ENCODE measurements around the gene TMEM163. TPM values are rescaled to one million over a fixed set of nuclear protein-coding genes. Genes with fewer than 3 reads are reported as not detected.

TMEM163 gene
- total and polyA plus RNA-seq, 2 donors from 2014 or later: 2.6 to 5.9 TPM

DNA sequence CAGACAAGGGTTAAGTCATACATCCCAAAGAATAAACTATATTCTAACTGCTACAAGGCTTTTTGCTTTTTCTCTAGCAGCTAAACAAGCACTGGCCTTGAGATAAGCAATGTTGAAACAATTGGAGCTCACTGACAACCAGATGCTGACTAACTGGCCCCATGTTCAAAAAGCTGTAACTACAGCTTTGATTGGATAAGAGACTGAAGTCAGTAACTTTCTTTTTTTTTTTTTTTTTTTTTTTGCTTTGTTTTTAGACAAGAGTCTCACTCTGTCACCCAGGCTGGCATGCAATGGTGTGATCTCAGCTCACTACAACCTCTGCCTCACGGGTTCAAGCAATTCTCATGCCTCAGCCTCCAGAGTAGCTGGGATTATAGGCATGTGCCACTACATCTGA, 45.4 kb upstream of the TMEM163 start:
- Histone ChIP-seq H3K9ac (ENCODE audit: low read length in 3 of 3) (no peak overlapping the region), H3K4me3 (ENCODE audit: low read length in 3 of 3) (no peak overlapping the region), H3K36me3 (ENCODE audit: control insufficient read depth in 2 of 3, insufficient read depth in 3 of 3, low read length in 3 of 3) (no peaks in the 10 kb centered on the region), H3K9me3 (ENCODE audit: control insufficient read depth in 2 of 3, insufficient read depth in 1 of 3, low read length in 3 of 3) (peaks cover 0 to 3% (median 0%) of the 10 kb centered on the region in 3 donors), H3K27ac (ENCODE audit: low read depth in 2 of 2, low read length in 2 of 2) (no peak overlapping the region), H3K27me3 (ENCODE audit: control insufficient read depth, insufficient read depth, low read length) (no peaks in the 10 kb centered on the region), H3K4me1 (ENCODE audit: control insufficient read depth in 2 of 3, insufficient read depth in 2 of 3, low read depth in 1 of 3, low read length in 3 of 3) (no peaks in the 10 kb centered on the region)
- no peak for FAIRE-seq
- DNase-seq: no peak
- intact Hi-C loops (cut with DNase I): no loop called here
- TF ChIP-seq, protein P1, sequence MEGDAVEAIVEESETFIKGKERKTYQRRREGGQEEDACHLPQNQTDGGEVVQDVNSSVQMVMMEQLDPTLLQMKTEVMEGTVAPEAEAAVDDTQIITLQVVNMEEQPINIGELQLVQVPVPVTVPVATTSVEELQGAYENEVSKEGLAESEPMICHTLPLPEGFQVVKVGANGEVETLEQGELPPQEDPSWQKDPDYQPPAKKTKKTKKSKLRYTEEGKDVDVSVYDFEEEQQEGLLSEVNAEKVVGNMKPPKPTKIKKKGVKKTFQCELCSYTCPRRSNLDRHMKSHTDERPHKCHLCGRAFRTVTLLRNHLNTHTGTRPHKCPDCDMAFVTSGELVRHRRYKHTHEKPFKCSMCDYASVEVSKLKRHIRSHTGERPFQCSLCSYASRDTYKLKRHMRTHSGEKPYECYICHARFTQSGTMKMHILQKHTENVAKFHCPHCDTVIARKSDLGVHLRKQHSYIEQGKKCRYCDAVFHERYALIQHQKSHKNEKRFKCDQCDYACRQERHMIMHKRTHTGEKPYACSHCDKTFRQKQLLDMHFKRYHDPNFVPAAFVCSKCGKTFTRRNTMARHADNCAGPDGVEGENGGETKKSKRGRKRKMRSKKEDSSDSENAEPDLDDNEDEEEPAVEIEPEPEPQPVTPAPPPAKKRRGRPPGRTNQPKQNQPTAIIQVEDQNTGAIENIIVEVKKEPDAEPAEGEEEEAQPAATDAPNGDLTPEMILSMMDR (IDR thresholded peaks at IDR 0.05; ENCODE audit: borderline replicate concordance, extremely low read depth, insufficient read depth): no peak

DNA sequence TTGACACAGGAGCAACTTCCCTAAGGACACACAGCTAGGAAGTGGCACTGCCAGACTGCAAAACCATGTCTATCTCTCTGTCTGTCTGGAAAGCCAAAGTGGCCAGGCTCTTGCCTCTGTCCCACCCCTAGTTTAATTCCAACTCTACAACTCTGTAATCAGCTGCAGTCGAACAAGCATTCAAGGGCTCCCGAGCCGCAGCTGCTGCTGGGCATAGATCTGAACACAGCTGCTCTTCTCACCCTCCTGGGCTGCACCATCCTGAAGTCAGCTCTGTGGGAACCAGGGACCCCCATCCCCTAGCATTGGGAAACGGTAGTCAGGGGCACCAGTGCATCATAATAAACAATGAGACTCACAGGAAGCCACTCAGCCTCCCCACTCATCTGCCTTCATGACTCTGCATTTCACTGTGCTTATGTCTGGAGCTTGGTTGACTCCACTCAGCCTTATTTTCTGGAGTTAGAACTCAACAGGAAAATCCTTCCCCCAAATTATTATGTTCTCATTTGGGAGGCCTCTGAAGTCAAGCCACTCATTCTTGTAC, 44.4 kb upstream of the TMEM163 start:
- no peaks in the 10 kb centered on the region for H3K27me3 ChIP-seq (ENCODE audit: control insufficient read depth, insufficient read depth, low read length)
- DNase-seq: no peak
- intact Hi-C loops (cut with DNase I): no loop called here
- no peak overlapping the region for H3K9ac ChIP-seq (ENCODE audit: low read length in 3 of 3)
- peaks cover 0 to 3% (median 0%) of the 10 kb centered on the region in 3 donors for H3K9me3 ChIP-seq (ENCODE audit: control insufficient read depth in 2 of 3, insufficient read depth in 1 of 3, low read length in 3 of 3)
- no peaks in the 10 kb centered on the region for H3K4me1 ChIP-seq (ENCODE audit: control insufficient read depth in 2 of 3, insufficient read depth in 2 of 3, low read depth in 1 of 3, low read length in 3 of 3)
- H3K36me3 ChIP-seq (ENCODE audit: control insufficient read depth in 2 of 3, insufficient read depth in 3 of 3, low read length in 3 of 3): no peaks in the 10 kb centered on the region
- TF ChIP-seq, protein P1 (IDR thresholded peaks at IDR 0.05; ENCODE audit: borderline replicate concordance, extremely low read depth, insufficient read depth): no peak
- H3K4me3 ChIP-seq (ENCODE audit: low read length in 3 of 3): no peak overlapping the region
- no peak overlapping the region for H3K27ac ChIP-seq (ENCODE audit: low read depth in 2 of 2, low read length in 2 of 2)
- no peak for FAIRE-seq

DNA sequence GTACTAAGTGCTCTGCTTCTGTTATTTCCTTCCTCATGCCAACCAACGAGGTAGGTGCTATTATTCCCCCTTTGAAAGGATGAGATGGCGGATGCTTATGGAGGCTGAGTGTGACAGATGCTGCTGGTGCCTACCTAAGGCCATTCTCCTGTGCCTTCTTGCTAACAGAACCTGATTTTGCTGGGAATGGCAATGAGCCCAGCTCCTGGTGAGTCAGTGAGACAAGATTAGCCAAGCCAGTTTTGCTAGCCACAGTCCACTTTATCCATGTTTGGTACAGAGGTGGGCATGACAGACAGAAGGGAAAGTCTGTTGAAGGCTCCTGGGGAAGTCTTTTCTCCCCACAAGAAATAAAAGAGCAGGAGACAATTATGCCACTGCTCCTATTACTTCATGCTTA, 43.7 kb upstream of the TMEM163 start:
- no peak for DNase-seq
- no peak overlapping the region for H3K9ac ChIP-seq (ENCODE audit: low read length in 3 of 3)
- TF ChIP-seq, protein P1 (IDR thresholded peaks at IDR 0.05; ENCODE audit: borderline replicate concordance, extremely low read depth, insufficient read depth): no peak
- H3K9me3 ChIP-seq (ENCODE audit: control insufficient read depth in 2 of 3, insufficient read depth in 1 of 3, low read length in 3 of 3): peaks cover 0 to 3% (median 0%) of the 10 kb centered on the region in 3 donors
- intact Hi-C loops (cut with DNase I): no loop called here
- no peak overlapping the region for H3K27ac ChIP-seq (ENCODE audit: low read depth in 2 of 2, low read length in 2 of 2)
- no peaks in the 10 kb centered on the region for H3K4me1 ChIP-seq (ENCODE audit: control insufficient read depth in 2 of 3, insufficient read depth in 2 of 3, low read depth in 1 of 3, low read length in 3 of 3)
- H3K36me3 ChIP-seq (ENCODE audit: control insufficient read depth in 2 of 3, insufficient read depth in 3 of 3, low read length in 3 of 3): no peaks in the 10 kb centered on the region
- H3K4me3 ChIP-seq (ENCODE audit: low read length in 3 of 3): no peak overlapping the region
- FAIRE-seq: no peak
- H3K27me3 ChIP-seq (ENCODE audit: control insufficient read depth, insufficient read depth, low read length): no peaks in the 10 kb centered on the region

DNA sequence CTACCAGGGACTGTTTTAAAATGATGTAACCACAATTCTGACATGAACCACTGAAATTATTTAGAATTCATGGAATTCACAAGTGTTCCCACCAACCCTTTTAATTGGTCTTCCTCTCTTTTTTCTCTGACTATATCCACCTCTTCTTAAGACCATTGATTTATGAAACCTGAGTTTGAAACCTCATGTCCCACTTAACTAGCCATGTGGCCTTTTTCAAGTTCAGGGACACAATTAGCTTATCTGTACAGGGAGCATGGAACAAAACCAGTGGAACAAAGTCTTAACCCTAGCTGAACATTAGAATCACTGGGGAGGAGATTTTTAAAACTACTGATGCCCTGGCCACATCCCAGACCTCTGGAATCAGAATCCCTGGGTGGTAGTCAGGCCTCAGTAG, 41.6 kb upstream of the TMEM163 start:
- H3K27ac ChIP-seq (ENCODE audit: low read depth in 2 of 2, low read length in 2 of 2): no peak overlapping the region
- H3K9me3 ChIP-seq (ENCODE audit: control insufficient read depth in 2 of 3, insufficient read depth in 1 of 3, low read length in 3 of 3): no peaks in the 10 kb centered on the region
- intact Hi-C loops (cut with DNase I): no loop called here
- H3K9ac ChIP-seq (ENCODE audit: low read length in 3 of 3): no peak overlapping the region
- no peaks in the 10 kb centered on the region for H3K4me1 ChIP-seq (ENCODE audit: control insufficient read depth in 2 of 3, insufficient read depth in 2 of 3, low read depth in 1 of 3, low read length in 3 of 3)
- H3K4me3 ChIP-seq (ENCODE audit: low read length in 3 of 3): no peak overlapping the region
- H3K36me3 ChIP-seq (ENCODE audit: control insufficient read depth in 2 of 3, insufficient read depth in 3 of 3, low read length in 3 of 3): no peaks in the 10 kb centered on the region
- no peaks in the 10 kb centered on the region for H3K27me3 ChIP-seq (ENCODE audit: control insufficient read depth, insufficient read depth, low read length)
- no peak for DNase-seq
- TF ChIP-seq, protein P1 (IDR thresholded peaks at IDR 0.05; ENCODE audit: borderline replicate concordance, extremely low read depth, insufficient read depth): no peak
- no peak for FAIRE-seq
